Ishikawa (cell line): Measurements from ENCODE around the gene CDC40.

Experiments used
- CEBPB ChIP-seq: IDR thresholded peaks from 2 replicates; pipeline ENCODE4 v1.6.1; 2012
- CREB1 ChIP-seq: IDR thresholded peaks from 2 replicates; pipeline ENCODE4 v1.6.1; 2012; ENCODE audit warnings: low read depth
- EGR1 ChIP-seq: IDR thresholded peaks from 2 replicates; pipeline ENCODE4 v1.6.1; 2012
- EP300 ChIP-seq: IDR thresholded peaks from 2 replicates; pipeline ENCODE4 v1.6.1; 2012; ENCODE audit warnings: borderline replicate concordance
- FOXM1 ChIP-seq: IDR thresholded peaks from 2 replicates; pipeline ENCODE4 v1.6.1; 2012; ENCODE audit warnings: low read depth, borderline replicate concordance
- NFIC ChIP-seq: IDR thresholded peaks from 2 replicates; pipeline ENCODE4 v1.6.1; 2012
- RAD21 ChIP-seq: IDR thresholded peaks from 2 replicates; pipeline ENCODE4 v1.6.1; 2012; ENCODE audit warnings: low read depth
- TAF1 ChIP-seq: IDR thresholded peaks from 2 replicates; pipeline ENCODE4 v1.6.1; 2012; ENCODE audit warnings: low read depth, mild to moderate bottlenecking
- TCF12 ChIP-seq: IDR thresholded peaks from 2 replicates; pipeline ENCODE4 v1.6.1; 2012; ENCODE audit warnings: low read depth
- TEAD4 ChIP-seq: IDR thresholded peaks from 2 replicates; pipeline ENCODE4 v1.6.1; 2012
- YY1 ChIP-seq: IDR thresholded peaks from 2 replicates; pipeline ENCODE4 v1.6.1; 2012; ENCODE audit warnings: low read depth
- ZBTB7A ChIP-seq: IDR thresholded peaks from 2 replicates; pipeline ENCODE4 v1.6.1; 2012; ENCODE audit warnings: low read depth
- TF ChIP-seq, protein P1 (sequence below): IDR thresholded peaks from 2 replicates; pipeline ENCODE4 v1.6.1; 2012
- TF ChIP-seq, protein P2 (sequence below): IDR thresholded peaks from 2 replicates; pipeline ENCODE4 v1.6.1; 2012; ENCODE audit warnings: low read depth, mild to moderate bottlenecking
- TF ChIP-seq, protein P3 (sequence below): IDR thresholded peaks from 2 replicates; pipeline ENCODE4 v1.6.1; 2012

The CDC40 gene

GRCh38 chr6:110246900-110247546, 66.8 kb downstream of the CDC40 start:
- no peak for TF ChIP-seq NFIC
- TF ChIP-seq YY1: no peak
- TF ChIP-seq EP300: no peak
- no peak for TF ChIP-seq RAD21
- TF ChIP-seq, protein P1, sequence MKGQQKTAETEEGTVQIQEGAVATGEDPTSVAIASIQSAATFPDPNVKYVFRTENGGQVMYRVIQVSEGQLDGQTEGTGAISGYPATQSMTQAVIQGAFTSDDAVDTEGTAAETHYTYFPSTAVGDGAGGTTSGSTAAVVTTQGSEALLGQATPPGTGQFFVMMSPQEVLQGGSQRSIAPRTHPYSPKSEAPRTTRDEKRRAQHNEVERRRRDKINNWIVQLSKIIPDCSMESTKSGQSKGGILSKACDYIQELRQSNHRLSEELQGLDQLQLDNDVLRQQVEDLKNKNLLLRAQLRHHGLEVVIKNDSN: no peak
- no peak for TF ChIP-seq CREB1
- no peak for TF ChIP-seq CEBPB
- TF ChIP-seq EGR1: no peak
- no peak for TF ChIP-seq FOXM1

GRCh38 chr6:110250058-110250457, 69.8 kb downstream of the CDC40 start:
- TF ChIP-seq TCF12: no peak
- no peak for TF ChIP-seq EP300
- TF ChIP-seq TEAD4: no peak
- TF ChIP-seq ZBTB7A: no peak
- TF ChIP-seq, protein P2, sequence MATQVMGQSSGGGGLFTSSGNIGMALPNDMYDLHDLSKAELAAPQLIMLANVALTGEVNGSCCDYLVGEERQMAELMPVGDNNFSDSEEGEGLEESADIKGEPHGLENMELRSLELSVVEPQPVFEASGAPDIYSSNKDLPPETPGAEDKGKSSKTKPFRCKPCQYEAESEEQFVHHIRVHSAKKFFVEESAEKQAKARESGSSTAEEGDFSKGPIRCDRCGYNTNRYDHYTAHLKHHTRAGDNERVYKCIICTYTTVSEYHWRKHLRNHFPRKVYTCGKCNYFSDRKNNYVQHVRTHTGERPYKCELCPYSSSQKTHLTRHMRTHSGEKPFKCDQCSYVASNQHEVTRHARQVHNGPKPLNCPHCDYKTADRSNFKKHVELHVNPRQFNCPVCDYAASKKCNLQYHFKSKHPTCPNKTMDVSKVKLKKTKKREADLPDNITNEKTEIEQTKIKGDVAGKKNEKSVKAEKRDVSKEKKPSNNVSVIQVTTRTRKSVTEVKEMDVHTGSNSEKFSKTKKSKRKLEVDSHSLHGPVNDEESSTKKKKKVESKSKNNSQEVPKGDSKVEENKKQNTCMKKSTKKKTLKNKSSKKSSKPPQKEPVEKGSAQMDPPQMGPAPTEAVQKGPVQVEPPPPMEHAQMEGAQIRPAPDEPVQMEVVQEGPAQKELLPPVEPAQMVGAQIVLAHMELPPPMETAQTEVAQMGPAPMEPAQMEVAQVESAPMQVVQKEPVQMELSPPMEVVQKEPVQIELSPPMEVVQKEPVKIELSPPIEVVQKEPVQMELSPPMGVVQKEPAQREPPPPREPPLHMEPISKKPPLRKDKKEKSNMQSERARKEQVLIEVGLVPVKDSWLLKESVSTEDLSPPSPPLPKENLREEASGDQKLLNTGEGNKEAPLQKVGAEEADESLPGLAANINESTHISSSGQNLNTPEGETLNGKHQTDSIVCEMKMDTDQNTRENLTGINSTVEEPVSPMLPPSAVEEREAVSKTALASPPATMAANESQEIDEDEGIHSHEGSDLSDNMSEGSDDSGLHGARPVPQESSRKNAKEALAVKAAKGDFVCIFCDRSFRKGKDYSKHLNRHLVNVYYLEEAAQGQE: no peak
- TF ChIP-seq CEBPB: no peak
- TF ChIP-seq, protein P1: no peak
- TF ChIP-seq RAD21: no peak
- no peak for TF ChIP-seq EGR1
- TF ChIP-seq NFIC: no peak
- TF ChIP-seq FOXM1: no peak
- no peak for TF ChIP-seq YY1
- no peak for TF ChIP-seq TAF1
- no peak for TF ChIP-seq CREB1
- TF ChIP-seq, protein P3, sequence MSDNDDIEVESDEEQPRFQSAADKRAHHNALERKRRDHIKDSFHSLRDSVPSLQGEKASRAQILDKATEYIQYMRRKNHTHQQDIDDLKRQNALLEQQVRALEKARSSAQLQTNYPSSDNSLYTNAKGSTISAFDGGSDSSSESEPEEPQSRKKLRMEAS: no peak

- TF ChIP-seq TAF1 (no peak), RAD21 (peak; percentile 17; the same call in 1 of the 2 replicates), EGR1 (no peak), EP300 (no peak)
Observed at GRCh38 chr6:110250838-110251237, 70.6 kb downstream of the CDC40 start.

- TF ChIP-seq RAD21 (peak; percentile 25; the same call in 1 of the 2 replicates), NFIC (no peak)
- TF ChIP-seq, protein P2: peak; percentile 95
Observed at GRCh38 chr6:110255211-110255750, 75.1 kb downstream of the CDC40 start.

GRCh38 chr6:110256366-110256765, 76.1 kb downstream of the CDC40 start:
- TF ChIP-seq, protein P2: no peak
- no peak for TF ChIP-seq NFIC
- TF ChIP-seq RAD21: no peak
- TF ChIP-seq EP300: no peak
- no peak for TF ChIP-seq EGR1
- TF ChIP-seq, protein P3: no peak
- TF ChIP-seq FOXM1: no peak
- no peak for TF ChIP-seq YY1
- no peak for TF ChIP-seq CREB1
- TF ChIP-seq ZBTB7A: no peak
- TF ChIP-seq CEBPB: no peak
- TF ChIP-seq TAF1: no peak
- TF ChIP-seq TEAD4: no peak
